H9 (cell line): ENCODE data around the gene IGFBP4. TPM values are rescaled to one million over a fixed set of nuclear protein-coding genes. Genes with fewer than 3 reads are reported as not detected.

Source experiments
- DNase-seq: peaks from one replicate; pipeline ENCODE4 v3.0.0-alpha.2; 2017
- H2AFZ ChIP-seq: one replicate; pipeline ENCODE4 v1.6.1; 2013; ENCODE audit warnings: mild to moderate bottlenecking, low read length, control low read depth, moderate library complexity
- H2AK5ac ChIP-seq: 2 replicates; pipeline ENCODE4 v1.6.1; 2013; ENCODE audit warnings: low read length, control low read depth, mixed read lengths; ENCODE audit not compliant: insufficient read length
- H2BK120ac ChIP-seq: one replicate; pipeline ENCODE4 v1.6.1; 2013; ENCODE audit warnings: low read depth, mild to moderate bottlenecking, low read length, control low read depth, inconsistent platforms; ENCODE audit not compliant: poor library complexity, severe bottlenecking
- H2BK12ac ChIP-seq: 2 replicates; pipeline ENCODE4 v1.6.1; 2013; ENCODE audit warnings: low read length, control low read depth, mixed read lengths, low read depth; ENCODE audit not compliant: insufficient read length
- H2BK15ac ChIP-seq: 2 replicates; pipeline ENCODE4 v1.6.1; 2013; ENCODE audit warnings: low read depth, low read length, control low read depth
- H2BK20ac ChIP-seq: one replicate; pipeline ENCODE4 v1.6.1; 2013; ENCODE audit warnings: low read depth, mild to moderate bottlenecking, low read length, control low read depth, inconsistent platforms; ENCODE audit not compliant: poor library complexity, severe bottlenecking
- H2BK5ac ChIP-seq: 2 replicates; pipeline ENCODE4 v1.6.1; 2013; ENCODE audit warnings: low read length, control low read depth, mixed read lengths; ENCODE audit not compliant: insufficient read length
- H3K14ac ChIP-seq: 2 replicates; pipeline ENCODE4 v1.6.1; 2013; ENCODE audit warnings: low read length, control low read depth; ENCODE audit not compliant: insufficient read depth
- H3K18ac ChIP-seq: 2 replicates; pipeline ENCODE4 v1.6.1; 2013; ENCODE audit warnings: low read depth, mild to moderate bottlenecking, mixed read lengths, low read length, control low read depth; ENCODE audit not compliant: insufficient read length
- H3K23ac ChIP-seq: 2 replicates; pipeline ENCODE4 v1.6.1; 2013; ENCODE audit warnings: low read length, control low read depth, mixed read lengths, low read depth; ENCODE audit not compliant: insufficient read length
- H3K23me2 ChIP-seq: 2 replicates; pipeline ENCODE4 v1.6.1; 2013; ENCODE audit warnings: low read depth, mild to moderate bottlenecking, mixed read lengths, low read length, control low read depth; ENCODE audit not compliant: insufficient read length, poor library complexity, severe bottlenecking
- H3K27ac ChIP-seq: 2 replicates; pipeline ENCODE4 v1.5.1; 2013; ENCODE audit warnings: low read length, control low read depth, mixed read lengths, low read depth; ENCODE audit not compliant: insufficient read length
- H3K27me3 ChIP-seq: 2 replicates; pipeline ENCODE4 v1.6.1; 2013; ENCODE audit warnings: low read length, control low read depth, inconsistent platforms; ENCODE audit not compliant: insufficient read depth
- H3K4ac ChIP-seq: 2 replicates; pipeline ENCODE4 v1.6.1; 2013; ENCODE audit warnings: low read depth, mild to moderate bottlenecking, control low read depth, inconsistent platforms, low read length, moderate library complexity
- H3K4me1 ChIP-seq: 2 replicates; pipeline ENCODE4 v1.6.1; 2013; ENCODE audit warnings: low read length, control low read depth, inconsistent platforms; ENCODE audit not compliant: insufficient read depth
- H3K4me2 ChIP-seq: 2 replicates; pipeline ENCODE4 v1.6.1; 2013; ENCODE audit warnings: low read length, control low read depth, mixed read lengths; ENCODE audit not compliant: insufficient read length, insufficient read depth
- H3K56ac ChIP-seq: 2 replicates; pipeline ENCODE4 v1.6.1; 2013; ENCODE audit warnings: low read depth, mild to moderate bottlenecking, mixed read lengths, low read length, control low read depth; ENCODE audit not compliant: insufficient read length
- H3K79me1 ChIP-seq: 2 replicates; pipeline ENCODE4 v1.6.1; 2013; ENCODE audit warnings: low read depth, mild to moderate bottlenecking, moderate library complexity, low read length, control low read depth, inconsistent platforms; ENCODE audit not compliant: insufficient read depth, poor library complexity, severe bottlenecking
- H3K79me2 ChIP-seq: 2 replicates; pipeline ENCODE4 v1.6.1; 2013; ENCODE audit warnings: low read length, control low read depth, inconsistent platforms; ENCODE audit not compliant: insufficient read depth
- H3K9ac ChIP-seq: 2 replicates; pipeline ENCODE4 v1.6.1; 2013; ENCODE audit warnings: low read length, control low read depth, mixed read lengths; ENCODE audit not compliant: insufficient read length; ENCODE audit errors: extremely low read depth
- H3K9me3 ChIP-seq: one replicate; pipeline ENCODE4 v1.6.1; 2013; ENCODE audit warnings: low read depth, low read length, inconsistent platforms; ENCODE audit not compliant: control insufficient read depth
- H3T11ph ChIP-seq: one replicate; pipeline ENCODE4 v1.6.1; 2013; ENCODE audit warnings: mild to moderate bottlenecking, low read length, control low read depth, inconsistent platforms
- H4K20me1 ChIP-seq: one replicate; pipeline ENCODE4 v1.6.1; 2013; ENCODE audit not compliant: control insufficient read depth, insufficient read length, insufficient read depth
- H4K5ac ChIP-seq: 2 replicates; pipeline ENCODE4 v1.6.1; 2013; ENCODE audit warnings: low read depth, mild to moderate bottlenecking, mixed read lengths, low read length, control low read depth; ENCODE audit not compliant: insufficient read length
- H4K8ac ChIP-seq: replicated peaks from 2 replicates; pipeline ENCODE4 v1.6.1; 2013; ENCODE audit warnings: low read length, control low read depth, mixed read lengths, low read depth; ENCODE audit not compliant: insufficient read length
- H4K91ac ChIP-seq: 2 replicates; pipeline ENCODE4 v1.6.1; 2013; ENCODE audit warnings: low read depth, mild to moderate bottlenecking, moderate library complexity, mixed read lengths, low read length, control low read depth; ENCODE audit not compliant: insufficient read length
- H3K27ac Mint-ChIP-seq, 3 experiments: 2 replicates in 2 of 3; 3 replicates in 1 of 3; pipeline ENCODE4 v1.8.0; 2020 to 2021; ENCODE audit warnings: mixed read lengths in 3 of 3, mild to moderate bottlenecking in 1 of 3, moderate library complexity in 1 of 3
- H3K27me3 Mint-ChIP-seq: 2 replicates; pipeline ENCODE4 v1.8.0; 2021; ENCODE audit warnings: low read depth, mild to moderate bottlenecking, moderate library complexity, mixed read lengths
- H3K36me3 Mint-ChIP-seq, 3 experiments: 2 replicates in 2 of 3; 3 replicates in 1 of 3; pipeline ENCODE4 v1.8.0; 2020 to 2021; ENCODE audit warnings: low read depth in 3 of 3, mixed read lengths in 3 of 3; ENCODE audit not compliant: insufficient read depth in 1 of 3
- H3K4me1 Mint-ChIP-seq, 2 experiments: 2 replicates each; pipeline ENCODE4 v1.8.0; 2020; ENCODE audit warnings: mixed read lengths in 2 of 2
- H3K4me3 Mint-ChIP-seq, 2 experiments: 2 replicates in 1 of 2; 3 replicates in 1 of 2; pipeline ENCODE4 v1.8.0; 2020 to 2021; ENCODE audit warnings: mild to moderate bottlenecking in 2 of 2, mixed read lengths in 2 of 2, moderate library complexity in 1 of 2
- H3K9me3 Mint-ChIP-seq, 2 experiments: 2 replicates in 1 of 2; 3 replicates in 1 of 2; pipeline ENCODE4 v1.8.0; 2020; ENCODE audit warnings: mild to moderate bottlenecking in 2 of 2, mixed read lengths in 2 of 2, moderate library complexity in 1 of 2
- WGBS: extraction: QIAGEN DNeasy Blood & Tissue Kit; methylation state at CpG from one replicate; pipeline ENCODE4 v1.1.7; 2013; ENCODE audit warnings: missing lambda C conversion rate, low lambda C conversion rate, mixed read lengths; ENCODE audit not compliant: insufficient read length; ENCODE audit errors: extremely low coverage; 5-methylcytosine and 5-hydroxymethylcytosine counted together
- total RNA-seq: library from RNA; stranded (reverse); gene quantifications from 2 replicates; pipeline ENCODE4 v1.2.1, GENCODE V29; 2021
- TF ChIP-seq, protein P1 (sequence below): fragments of 200-600 bp; sonication (generic); conservative IDR thresholded peaks from 3 replicates; pipeline ENCODE4 v1.8.0; 2021; ENCODE audit warnings: antibody characterized with exemption, mild to moderate bottlenecking

Gene IGFBP4
- total RNA-seq, 1 experiment from 2014 or later, result 49.9 TPM

DNA sequence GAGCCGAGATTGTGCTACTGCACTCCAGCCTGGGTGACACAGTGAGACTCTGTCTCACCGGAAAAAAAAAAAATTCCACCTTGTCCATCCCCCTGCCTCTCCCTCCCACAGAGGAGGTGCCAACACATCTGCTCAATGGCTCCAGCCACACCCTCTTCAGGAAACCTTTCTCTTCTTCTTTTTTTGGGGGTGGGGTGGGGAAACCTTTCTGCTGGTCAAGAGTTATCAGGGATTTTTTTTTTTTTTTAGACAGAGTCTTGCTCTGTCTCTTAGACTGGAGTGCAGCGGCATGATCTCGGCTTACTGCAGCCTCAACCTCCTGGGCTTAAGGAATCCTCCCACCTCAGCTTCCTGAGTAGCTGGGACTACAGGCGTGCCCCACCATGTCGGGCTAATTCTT is 39.5 kb downstream of the IGFBP4 start:
- Histone ChIP-seq H2BK12ac (no peak overlapping the region), H3K79me1 (no peaks in the 10 kb centered on the region), H4K5ac (no peak overlapping the region), H2AFZ (no peak overlapping the region), H3K56ac (no peak overlapping the region), H2BK20ac (no peak overlapping the region), H4K91ac (no peak overlapping the region), H3K23ac (no peak overlapping the region), H4K8ac (no peak overlapping the region), H3K23me2 (no peaks in the 10 kb centered on the region), H3K18ac (no peak overlapping the region), H3K27ac (no peak overlapping the region), H3K4ac (no peak overlapping the region), H3K4me1 (peaks cover 6% of the 10 kb centered on the region), H3K14ac (no peak overlapping the region), H3T11ph (no peak overlapping the region), H3K4me2 (no peak overlapping the region), H2BK5ac (no peak overlapping the region), H2BK120ac (no peak overlapping the region), H3K27me3 (no peaks in the 10 kb centered on the region; the same call in 1 of the 2 replicates), H3K9ac (no peak overlapping the region), H4K20me1 (no peaks in the 10 kb centered on the region), H2AK5ac (no peak overlapping the region), H3K9me3 (no peaks in the 10 kb centered on the region), H2BK15ac (no peak overlapping the region), H3K79me2 (no peaks in the 10 kb centered on the region)
- Mint-ChIP-seq H3K27me3 (peaks cover 11% of the 10 kb centered on the region), H3K4me3 (no peak overlapping the region; a peak in 1 of 5 replicates), H3K9me3 (no peaks in the 10 kb centered on the region), H3K4me1 (peaks cover 42% of the 10 kb centered on the region in 2 experiments), H3K27ac (no peak overlapping the region), H3K36me3 (no peaks in the 10 kb centered on the region)
- TF ChIP-seq, protein P1, sequence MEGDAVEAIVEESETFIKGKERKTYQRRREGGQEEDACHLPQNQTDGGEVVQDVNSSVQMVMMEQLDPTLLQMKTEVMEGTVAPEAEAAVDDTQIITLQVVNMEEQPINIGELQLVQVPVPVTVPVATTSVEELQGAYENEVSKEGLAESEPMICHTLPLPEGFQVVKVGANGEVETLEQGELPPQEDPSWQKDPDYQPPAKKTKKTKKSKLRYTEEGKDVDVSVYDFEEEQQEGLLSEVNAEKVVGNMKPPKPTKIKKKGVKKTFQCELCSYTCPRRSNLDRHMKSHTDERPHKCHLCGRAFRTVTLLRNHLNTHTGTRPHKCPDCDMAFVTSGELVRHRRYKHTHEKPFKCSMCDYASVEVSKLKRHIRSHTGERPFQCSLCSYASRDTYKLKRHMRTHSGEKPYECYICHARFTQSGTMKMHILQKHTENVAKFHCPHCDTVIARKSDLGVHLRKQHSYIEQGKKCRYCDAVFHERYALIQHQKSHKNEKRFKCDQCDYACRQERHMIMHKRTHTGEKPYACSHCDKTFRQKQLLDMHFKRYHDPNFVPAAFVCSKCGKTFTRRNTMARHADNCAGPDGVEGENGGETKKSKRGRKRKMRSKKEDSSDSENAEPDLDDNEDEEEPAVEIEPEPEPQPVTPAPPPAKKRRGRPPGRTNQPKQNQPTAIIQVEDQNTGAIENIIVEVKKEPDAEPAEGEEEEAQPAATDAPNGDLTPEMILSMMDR, result no peak
- no CpG with 5 or more reads among the region's 6 CpGs for whole genome bisulfite sequencing
- DNase-seq, result no peak
